Astrocyte (in vitro differentiated cells and primary cell): ENCODE measurements around the gene CYP27B1.

ENCODE experiments used
- CTCF ChIP-seq: IDR thresholded peaks from 2 replicates; pipeline ENCODE4 v1.5.1; 2011; ENCODE audit warnings: low read depth, mild to moderate bottlenecking, inconsistent platforms, low read length, moderate library complexity; ENCODE audit not compliant: insufficient read depth
- EZH2 ChIP-seq: IDR thresholded peaks from 2 replicates; pipeline ENCODE4 v1.6.1; 2012; ENCODE audit warnings: mild to moderate bottlenecking, low read length, inconsistent platforms; ENCODE audit not compliant: insufficient read depth

GRCh38 chr12:57729321-57729844 is 37.5 kb downstream of the CYP27B1 start:
- TF ChIP-seq CTCF: no peak
- TF ChIP-seq EZH2: no peak
